ENCODE measurements around the gene PVR. TPM values are rescaled to one million over a fixed set of nuclear protein-coding genes. Genes with fewer than 3 reads are reported as not detected.

PVR gene
- polyA plus RNA-seq, 1 of the 3 experiments (the other 2 are of a cell fraction) = 90.8 TPM

DNA sequence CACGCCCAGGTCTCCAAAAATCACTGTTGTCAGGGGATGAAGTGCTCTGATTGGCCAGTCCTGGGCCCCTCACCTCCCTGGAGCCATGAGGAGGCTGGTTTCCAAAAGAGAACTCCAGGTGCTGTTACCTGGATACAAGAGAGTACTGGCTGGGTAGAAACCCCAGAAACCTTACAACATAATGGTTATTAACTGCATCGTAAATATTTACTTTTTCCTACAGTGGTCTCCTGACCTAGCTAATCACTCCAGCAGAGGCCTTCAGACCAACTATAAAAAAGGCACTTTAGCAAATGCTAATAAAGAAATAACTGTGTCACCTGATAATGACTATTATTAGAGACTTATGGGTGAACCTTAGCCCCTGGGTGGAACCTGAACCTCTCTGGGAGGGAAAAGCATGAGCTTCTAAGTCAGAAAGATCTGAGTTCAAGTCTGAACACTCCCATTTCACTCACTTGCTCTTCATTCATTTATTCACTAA is 31.9 kb upstream of the PVR start:
- Histone ChIP-seq H3K9ac (no peak overlapping the region), H2AFZ (ENCODE audit: low read depth) (no peak overlapping the region), H3F3A (replicated peaks; ENCODE audit: insufficient read depth) (peaks cover 25% of the 10 kb centered on the region), H3K4me1 (ENCODE audit: control insufficient read depth in 1 of 2, insufficient read depth in 2 of 2, low read depth in 1 of 2, low read length in 1 of 2) (peaks cover 0 to 23% of the 10 kb centered on the region in 2 experiments; a peak in 1 of 4 replicates), H3K9me2 (no peaks in the 10 kb centered on the region), H3K79me2 (ENCODE audit: insufficient read depth) (no peaks in the 10 kb centered on the region), H3K27ac (ENCODE audit: low read depth in 2 of 2, low read length in 1 of 2) (no peak overlapping the region), H4K20me1 (ENCODE audit: insufficient read depth) (no peaks in the 10 kb centered on the region), H3K27me3 (ENCODE audit: insufficient read depth) (no peaks in the 10 kb centered on the region), H3K4me3 (ENCODE audit: low read depth in 2 of 2, low read length in 1 of 2) (no peak overlapping the region), H3K36me3 (replicated peaks in 1 of 2; ENCODE audit: control insufficient read depth in 1 of 2, insufficient read depth in 2 of 2, low read length in 1 of 2) (no peaks in the 10 kb centered on the region), H3K4me2 (no peak overlapping the region), H3K9me3 (no peaks in the 10 kb centered on the region)
- TF ChIP-seq ELF1 (IDR thresholded peaks at IDR 0.05) (no peak), RXRA (IDR thresholded peaks at IDR 0.05; ENCODE audit: borderline replicate concordance, low read depth) (no peak)
- POLR2A ChIA-PET = no interaction called here
- WGBS (ENCODE audit: low lambda C conversion rate) = 82% methylated on average over 2 of the region's 2 CpGs
- CTCF ChIA-PET = interaction anchor here (0.7 to 2.3 kb wide), 5 partner anchors 14 to 78 kb away, joined by 3 to 10 read pairs (median 5); no protein-coding TSS in a partner anchor
- no peak for DNase-seq

DNA sequence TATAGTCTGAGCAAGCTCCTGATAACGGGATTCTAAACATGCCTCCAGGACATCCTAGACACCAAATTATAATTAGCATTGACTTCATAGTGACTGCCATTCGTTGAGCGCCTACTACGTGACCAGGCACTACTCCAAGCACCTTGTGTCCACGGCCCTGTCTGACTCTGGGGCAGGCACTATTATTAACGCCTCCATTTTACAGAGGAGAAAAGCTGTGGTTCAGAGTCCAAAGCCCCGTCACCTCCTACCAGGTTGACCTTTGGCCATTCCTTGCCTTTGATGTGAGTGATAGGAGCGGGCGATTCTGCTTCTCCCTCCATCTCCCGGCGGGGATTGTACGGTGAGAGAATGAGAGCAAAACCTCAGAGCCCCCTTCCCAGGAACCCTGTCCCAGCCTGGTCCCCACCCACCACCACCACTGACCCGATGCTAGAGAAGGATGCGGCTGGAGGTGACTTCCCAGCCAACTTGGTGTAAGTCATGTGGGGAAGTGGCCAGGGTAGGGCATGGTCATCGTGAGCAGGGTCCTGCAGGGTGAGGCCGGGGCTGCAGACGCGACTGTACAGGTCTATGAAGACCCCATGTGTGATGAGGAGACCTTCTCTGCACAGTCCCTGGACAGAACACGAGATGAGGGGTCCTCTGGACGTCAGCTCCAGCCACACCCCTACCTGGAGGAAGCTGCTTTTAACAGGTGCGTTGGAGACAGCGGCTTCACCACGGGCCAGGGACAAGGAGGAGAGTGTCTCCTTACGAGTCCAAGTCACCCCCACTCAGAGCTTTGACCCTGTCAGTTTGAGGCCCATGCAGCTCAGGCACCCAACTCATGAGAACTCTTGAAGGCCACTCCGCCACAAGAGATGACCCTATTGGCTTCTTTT is 30.2 kb upstream of the PVR start, which contains the start of gene IGSF23:
IGSF23 (plus strand) TSS at position 269 of the 884 bp plus-strand sequence; CDS start at position 352, 83 bp downstream.
- WGBS (ENCODE audit: low lambda C conversion rate) = 63% methylated on average over 19 of the region's 25 CpGs
- H4K20me1 ChIP-seq (ENCODE audit: insufficient read depth) = no peaks in the 10 kb centered on the region
- no peak for DNase-seq
- peaks cover 0 to 7% of the 10 kb centered on the region in 2 experiments; a peak in 1 of 4 replicates for H3K4me1 ChIP-seq (ENCODE audit: control insufficient read depth in 1 of 2, insufficient read depth in 2 of 2, low read depth in 1 of 2, low read length in 1 of 2)
- H3F3A ChIP-seq (replicated peaks; ENCODE audit: insufficient read depth) = peaks cover 12% of the 10 kb centered on the region
- H3K4me2 ChIP-seq = no peak within 1 kb of the TSS
- ChIA-PET CTCF (interaction anchor here (0.9 to 1.1 kb wide), 2 partner anchors 76 to 110 kb away, joined by 3 to 4 read pairs; no protein-coding TSS in a partner anchor), POLR2A (no interaction called here)
- H3K27me3 ChIP-seq (ENCODE audit: insufficient read depth) = no peaks in the 10 kb centered on the region
- no peak within 1 kb of the TSS for H3K4me3 ChIP-seq (ENCODE audit: low read depth in 2 of 2, low read length in 1 of 2)
- no peaks in the 10 kb centered on the region for H3K9me3 ChIP-seq
- no peak within 1 kb of the TSS for H3K9ac ChIP-seq
- H3K79me2 ChIP-seq (ENCODE audit: insufficient read depth) = no peaks in the 10 kb centered on the region
- H3K27ac ChIP-seq (ENCODE audit: low read depth in 2 of 2, low read length in 1 of 2) = no peak within 1 kb of the TSS
- no peaks in the 10 kb centered on the region for H3K36me3 ChIP-seq (replicated peaks in 1 of 2; ENCODE audit: control insufficient read depth in 1 of 2, insufficient read depth in 2 of 2, low read length in 1 of 2)
- no peaks in the 10 kb centered on the region for H3K9me2 ChIP-seq
- H2AFZ ChIP-seq (ENCODE audit: low read depth) = no peak within 1 kb of the TSS
- no peak for TF ChIP-seq NRF1 (IDR thresholded peaks at IDR 0.05; ENCODE audit: low read depth, low read length)

DNA sequence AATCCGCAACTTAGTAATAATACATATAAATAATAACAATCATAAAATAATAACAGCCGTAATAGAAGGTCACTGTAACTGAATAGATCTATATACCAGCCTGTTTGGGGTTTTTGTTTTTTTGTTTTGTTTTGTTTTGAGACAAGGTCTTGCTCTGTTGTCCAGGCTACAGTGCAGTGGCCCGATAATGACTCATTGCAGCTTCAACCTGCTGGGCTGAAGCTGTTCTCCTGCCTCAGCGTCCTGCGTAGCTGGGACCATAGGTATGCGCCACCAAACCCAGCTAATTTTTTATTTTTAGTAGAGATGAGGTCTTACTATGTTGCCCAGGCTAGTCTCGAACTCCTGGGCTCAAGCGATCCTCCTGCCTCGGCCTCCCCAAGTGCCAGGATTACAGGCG is 29.4 kb upstream of the PVR start:
- peaks cover 8% of the 10 kb centered on the region for H3F3A ChIP-seq (replicated peaks; ENCODE audit: insufficient read depth)
- no peak overlapping the region for H2AFZ ChIP-seq (ENCODE audit: low read depth)
- no peaks in the 10 kb centered on the region for H4K20me1 ChIP-seq (ENCODE audit: insufficient read depth)
- no peak overlapping the region for H3K27ac ChIP-seq (ENCODE audit: low read depth in 2 of 2, low read length in 1 of 2)
- no peak overlapping the region for H3K4me3 ChIP-seq (ENCODE audit: low read depth in 2 of 2, low read length in 1 of 2)
- H3K79me2 ChIP-seq (ENCODE audit: insufficient read depth) = no peaks in the 10 kb centered on the region
- H3K9ac ChIP-seq = no peak overlapping the region
- no peak for DNase-seq
- H3K4me2 ChIP-seq = no peak overlapping the region
- H3K4me1 ChIP-seq (ENCODE audit: control insufficient read depth in 1 of 2, insufficient read depth in 2 of 2, low read depth in 1 of 2, low read length in 1 of 2) = no peaks in the 10 kb centered on the region; a peak in 1 of 4 replicates
- WGBS (ENCODE audit: low lambda C conversion rate) = 70% methylated on average over 10 of the region's 10 CpGs
- H3K9me3 ChIP-seq = no peaks in the 10 kb centered on the region
- ChIA-PET CTCF (interaction anchor here (1.3 kb wide), 1 partner anchor 74 kb away, joined by 3 read pairs; no protein-coding TSS in a partner anchor), POLR2A (no interaction called here)
- no peaks in the 10 kb centered on the region for H3K9me2 ChIP-seq
- H3K27me3 ChIP-seq (ENCODE audit: insufficient read depth) = no peaks in the 10 kb centered on the region
- H3K36me3 ChIP-seq (replicated peaks in 1 of 2; ENCODE audit: control insufficient read depth in 1 of 2, insufficient read depth in 2 of 2, low read length in 1 of 2) = no peaks in the 10 kb centered on the region
- TF ChIP-seq, protein P1, sequence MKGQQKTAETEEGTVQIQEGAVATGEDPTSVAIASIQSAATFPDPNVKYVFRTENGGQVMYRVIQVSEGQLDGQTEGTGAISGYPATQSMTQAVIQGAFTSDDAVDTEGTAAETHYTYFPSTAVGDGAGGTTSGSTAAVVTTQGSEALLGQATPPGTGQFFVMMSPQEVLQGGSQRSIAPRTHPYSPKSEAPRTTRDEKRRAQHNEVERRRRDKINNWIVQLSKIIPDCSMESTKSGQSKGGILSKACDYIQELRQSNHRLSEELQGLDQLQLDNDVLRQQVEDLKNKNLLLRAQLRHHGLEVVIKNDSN (IDR thresholded peaks at IDR 0.05; ENCODE audit: borderline replicate concordance, low read depth) = no peak
- TF ChIP-seq, protein P2, sequence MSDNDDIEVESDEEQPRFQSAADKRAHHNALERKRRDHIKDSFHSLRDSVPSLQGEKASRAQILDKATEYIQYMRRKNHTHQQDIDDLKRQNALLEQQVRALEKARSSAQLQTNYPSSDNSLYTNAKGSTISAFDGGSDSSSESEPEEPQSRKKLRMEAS (IDR thresholded peaks at IDR 0.05; ENCODE audit: low read depth) = no peak
- TF ChIP-seq FOXJ3 (CRISPR knock-in tag; IDR thresholded peaks at IDR 0.05) (no peak), FOSL2 (IDR thresholded peaks at IDR 0.05; ENCODE audit: borderline replicate concordance, low read depth) (no peak), SIN3A (IDR thresholded peaks at IDR 0.05; ENCODE audit: borderline replicate concordance, low read depth, low read length) (no peak), CHD2 (IDR thresholded peaks at IDR 0.05; ENCODE audit: low read length, partially characterized antibody) (no peak), TAF1 (IDR thresholded peaks at IDR 0.05; ENCODE audit: borderline replicate concordance, low read depth, low read length) (no peak), SMC3 (IDR thresholded peaks at IDR 0.05; ENCODE audit: low read depth, low read length) (no peak), MEF2A (IDR thresholded peaks at IDR 0.05; ENCODE audit: borderline replicate concordance, low read depth) (no peak), JUND (IDR thresholded peaks at IDR 0.05) (no peak), GABPA (IDR thresholded peaks at IDR 0.05; ENCODE audit: low read depth) (no peak), POLR2AphosphoS5 (IDR thresholded peaks at IDR 0.05; ENCODE audit: low read depth, low read length) (no peak), FOXM1 (IDR thresholded peaks at IDR 0.05; ENCODE audit: low read depth) (no peak), GATA2 (CRISPR knock-in tag; IDR thresholded peaks at IDR 0.05) (no peak), RAD21 (IDR thresholded peaks at IDR 0.05; ENCODE audit: low read length) (no peak), MXI1 (IDR thresholded peaks at IDR 0.05; ENCODE audit: low read depth, low read length) (no peak)
- TF ChIP-seq, protein P3, sequence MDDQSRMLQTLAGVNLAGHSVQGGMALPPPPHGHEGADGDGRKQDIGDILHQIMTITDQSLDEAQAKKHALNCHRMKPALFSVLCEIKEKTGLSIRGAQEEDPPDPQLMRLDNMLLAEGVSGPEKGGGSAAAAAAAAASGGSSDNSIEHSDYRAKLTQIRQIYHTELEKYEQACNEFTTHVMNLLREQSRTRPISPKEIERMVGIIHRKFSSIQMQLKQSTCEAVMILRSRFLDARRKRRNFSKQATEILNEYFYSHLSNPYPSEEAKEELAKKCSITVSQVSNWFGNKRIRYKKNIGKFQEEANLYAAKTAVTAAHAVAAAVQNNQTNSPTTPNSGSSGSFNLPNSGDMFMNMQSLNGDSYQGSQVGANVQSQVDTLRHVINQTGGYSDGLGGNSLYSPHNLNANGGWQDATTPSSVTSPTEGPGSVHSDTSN (IDR thresholded peaks at IDR 0.05) = no peak

Data from SK-N-SH (cell line).